ENCODE data around the gene DNAI2.

The DNAI2 gene

GRCh38 chr17:74347646-74348045 lies 73.6 kb downstream of the DNAI2 start:
- DNase-seq (ENCODE audit: insufficient read length, low spot score) (no peak), FAIRE-seq (no peak)
- TF ChIP-seq CTCF (IDR thresholded peaks at IDR 0.05; ENCODE audit: insufficient read depth, missing control alignments), result no peak

- TF ChIP-seq CTCF (IDR thresholded peaks at IDR 0.05; ENCODE audit: insufficient read depth, missing control alignments), result no peak
- DNase-seq (ENCODE audit: insufficient read length, low spot score) (no peak), FAIRE-seq (no peak)
These were observed 75.1 kb downstream of the DNAI2 start for GRCh38 chr17:74349120-74349519.

- DNase-seq (ENCODE audit: insufficient read length, low spot score) (no peak), FAIRE-seq (no peak)
- no peak for TF ChIP-seq CTCF (IDR thresholded peaks at IDR 0.05; ENCODE audit: insufficient read depth, missing control alignments)
These were observed 76.5 kb downstream of the DNAI2 start for GRCh38 chr17:74350486-74350885.

- no peak for DNase-seq (ENCODE audit: insufficient read length, low spot score)
- no peak for TF ChIP-seq CTCF (IDR thresholded peaks at IDR 0.05; ENCODE audit: insufficient read depth, missing control alignments)
- FAIRE-seq, result no peak
These were observed 77.6 kb downstream of the DNAI2 start for GRCh38 chr17:74351552-74352210.

GRCh38 chr17:74353446-74354060 lies 79.5 kb downstream of the DNAI2 start:
- no peak for TF ChIP-seq CTCF (IDR thresholded peaks at IDR 0.05; ENCODE audit: insufficient read depth, missing control alignments)
- no peak for FAIRE-seq
- DNase-seq (ENCODE audit: insufficient read length, low spot score), result no peak

- peak; percentile 98 for TF ChIP-seq CTCF (IDR thresholded peaks at IDR 0.05; ENCODE audit: insufficient read depth, missing control alignments)
- DNase-seq (ENCODE audit: insufficient read length, low spot score) (no peak), FAIRE-seq (no peak)
These were observed 80.1 kb downstream of the DNAI2 start for GRCh38 chr17:74354123-74354522.

- FAIRE-seq (no peak), DNase-seq (ENCODE audit: insufficient read length, low spot score) (no peak)
- no peak for TF ChIP-seq CTCF (IDR thresholded peaks at IDR 0.05; ENCODE audit: insufficient read depth, missing control alignments)
These were observed 80.5 kb downstream of the DNAI2 start for GRCh38 chr17:74354561-74354960.
